Measurements from ENCODE around the gene ENDOG. TPM values are rescaled to one million over a fixed set of nuclear protein-coding genes. Genes with fewer than 3 reads are reported as not detected.
"Not testable (repeated sequence)": the region's sequence is repeated elsewhere in the genome, so short reads cannot be mapped to it uniquely, and the experiment has no call there.

The ENDOG gene
- total RNA-seq, 4 donors from 2014 or later = 9.9 to 53.6 (median 40.5) TPM

- TF ChIP-seq POLR2A (IDR thresholded peaks at IDR 0.05) = no peak
- TF ChIP-seq, protein P1, sequence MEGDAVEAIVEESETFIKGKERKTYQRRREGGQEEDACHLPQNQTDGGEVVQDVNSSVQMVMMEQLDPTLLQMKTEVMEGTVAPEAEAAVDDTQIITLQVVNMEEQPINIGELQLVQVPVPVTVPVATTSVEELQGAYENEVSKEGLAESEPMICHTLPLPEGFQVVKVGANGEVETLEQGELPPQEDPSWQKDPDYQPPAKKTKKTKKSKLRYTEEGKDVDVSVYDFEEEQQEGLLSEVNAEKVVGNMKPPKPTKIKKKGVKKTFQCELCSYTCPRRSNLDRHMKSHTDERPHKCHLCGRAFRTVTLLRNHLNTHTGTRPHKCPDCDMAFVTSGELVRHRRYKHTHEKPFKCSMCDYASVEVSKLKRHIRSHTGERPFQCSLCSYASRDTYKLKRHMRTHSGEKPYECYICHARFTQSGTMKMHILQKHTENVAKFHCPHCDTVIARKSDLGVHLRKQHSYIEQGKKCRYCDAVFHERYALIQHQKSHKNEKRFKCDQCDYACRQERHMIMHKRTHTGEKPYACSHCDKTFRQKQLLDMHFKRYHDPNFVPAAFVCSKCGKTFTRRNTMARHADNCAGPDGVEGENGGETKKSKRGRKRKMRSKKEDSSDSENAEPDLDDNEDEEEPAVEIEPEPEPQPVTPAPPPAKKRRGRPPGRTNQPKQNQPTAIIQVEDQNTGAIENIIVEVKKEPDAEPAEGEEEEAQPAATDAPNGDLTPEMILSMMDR (IDR thresholded peaks at IDR 0.05) = no peak
- no peaks in the 10 kb centered on the region for H3K9me3 ChIP-seq
- peaks cover 0 to 17% (median 5%) of the 10 kb centered on the region in 4 donors for H3K4me1 ChIP-seq
- no peak overlapping the region for H3K27ac ChIP-seq
- DNase-seq = no peak
- peaks cover 0 to 51% (median 0%) of the 10 kb centered on the region in 3 donors for H3K36me3 ChIP-seq
- no peaks in the 10 kb centered on the region for H3K27me3 ChIP-seq
- H3K4me3 ChIP-seq = no peak overlapping the region
Measured at GRCh38 chr9:128790536-128790935, 27.8 kb upstream of the ENDOG start.

- Histone ChIP-seq H3K4me3 (no peak overlapping the region), H3K27ac (no peak overlapping the region), H3K9me3 (no peaks in the 10 kb centered on the region), H3K36me3 (peaks cover 0 to 67% (median 0%) of the 10 kb centered on the region in 3 donors), H3K27me3 (no peaks in the 10 kb centered on the region), H3K4me1 (peaks cover 0 to 12% (median 5%) of the 10 kb centered on the region in 4 donors)
- TF ChIP-seq, protein P1 (IDR thresholded peaks at IDR 0.05) = no peak
- no peak for TF ChIP-seq POLR2A (IDR thresholded peaks at IDR 0.05)
- DNase-seq = no peak
Measured at GRCh38 chr9:128792134-128792533, 26.2 kb upstream of the ENDOG start.

GRCh38 chr9:128792978-128793686 is 25.2 kb upstream of the ENDOG start:
- DNase-seq = no peak
- Histone ChIP-seq H3K4me1 (peaks cover 0 to 7% (median 2%) of the 10 kb centered on the region in 4 donors), H3K27ac (no peak overlapping the region), H3K9me3 (no peaks in the 10 kb centered on the region), H3K4me3 (no peak overlapping the region), H3K27me3 (no peaks in the 10 kb centered on the region), H3K36me3 (peaks cover 0 to 77% (median 0%) of the 10 kb centered on the region in 3 donors)
- TF ChIP-seq, protein P1 (IDR thresholded peaks at IDR 0.05) = no peak
- TF ChIP-seq POLR2A (IDR thresholded peaks at IDR 0.05) = no peak

DNA sequence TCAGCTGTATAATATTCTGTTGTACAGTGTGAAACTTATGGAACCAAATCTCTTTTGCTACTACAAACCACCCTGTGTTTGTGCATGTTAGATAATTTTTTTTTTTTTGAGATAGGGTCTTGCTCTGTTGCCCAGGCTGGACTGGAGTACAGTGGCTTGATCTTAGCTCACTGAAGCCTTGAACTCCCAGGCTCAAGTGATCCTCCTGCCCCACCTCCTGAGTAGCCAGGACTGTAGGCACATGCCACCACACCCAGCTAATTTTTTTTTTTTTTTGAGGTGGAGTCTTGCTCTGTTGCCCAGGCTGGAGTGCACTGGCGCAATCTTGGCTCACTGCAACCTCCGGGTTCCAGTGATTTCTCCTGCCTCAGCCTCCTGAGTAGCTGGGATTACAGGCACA is 23.3 kb upstream of the ENDOG start:
- not testable (repeated sequence) for H3K9me3 ChIP-seq, H3K27ac ChIP-seq, DNase-seq, H3K27me3 ChIP-seq, H3K4me1 ChIP-seq, H3K4me3 ChIP-seq
- H3K36me3 ChIP-seq = peaks cover 0 to 88% (median 0%) of the 10 kb centered on the region in 3 donors

DNA sequence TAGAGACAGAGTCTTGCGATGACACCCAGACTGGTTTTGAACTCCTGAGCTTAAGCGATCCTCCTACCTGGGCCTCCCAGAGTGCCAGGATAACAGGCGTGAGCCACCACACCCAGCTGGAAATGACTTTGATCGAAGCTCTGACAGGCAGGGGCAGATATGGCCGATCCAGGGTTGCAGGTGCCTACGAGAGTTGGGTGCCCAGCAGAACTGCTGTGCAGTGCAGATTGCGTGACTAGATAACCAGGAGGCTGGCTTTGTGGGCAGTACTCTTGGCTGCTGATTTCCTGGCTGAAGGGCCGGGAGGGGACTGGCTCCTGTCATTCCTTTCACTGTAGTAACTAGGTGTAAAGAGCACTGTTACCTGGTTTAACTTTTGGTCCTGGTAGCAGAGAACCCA is 19.4 kb upstream of the ENDOG start:
- TF ChIP-seq POLR2A (IDR thresholded peaks at IDR 0.05) = no peak
- TF ChIP-seq, protein P1 (IDR thresholded peaks at IDR 0.05) = no peak
- Histone ChIP-seq H3K27ac (peak overlapping the region in 1 of 4 donors; percentile 23), H3K4me1 (no peaks in the 10 kb centered on the region), H3K9me3 (no peaks in the 10 kb centered on the region), H3K36me3 (peaks cover 0 to 88% (median 0%) of the 10 kb centered on the region in 3 donors), H3K4me3 (no peak overlapping the region), H3K27me3 (no peaks in the 10 kb centered on the region)
- peak in 1 of 3 donors; percentile 67 for DNase-seq

DNA sequence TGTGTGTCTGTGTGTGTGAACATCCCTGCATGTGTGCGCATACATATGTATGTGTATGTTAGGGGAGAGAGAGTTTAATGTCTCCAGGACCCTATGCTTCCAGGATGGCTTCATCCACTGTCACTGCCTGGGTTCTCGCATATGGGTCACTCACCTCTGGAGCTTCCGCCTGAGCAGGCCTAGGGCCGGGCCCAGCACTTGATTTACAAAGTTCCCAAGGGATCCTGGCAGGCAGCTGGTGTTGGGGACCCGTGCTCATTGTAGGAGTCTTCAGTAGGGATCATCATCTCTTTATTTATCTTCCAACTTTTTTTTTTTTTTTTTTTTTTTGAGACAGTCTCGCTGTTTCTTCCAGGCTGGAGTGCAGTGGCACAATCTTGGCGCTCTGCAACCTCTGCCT is 18.2 kb upstream of the ENDOG start:
- no peak for DNase-seq
- H3K9me3 ChIP-seq = no peaks in the 10 kb centered on the region
- TF ChIP-seq POLR2A (IDR thresholded peaks at IDR 0.05) = no peak
- TF ChIP-seq, protein P1 (IDR thresholded peaks at IDR 0.05) = no peak
- H3K4me1 ChIP-seq = no peaks in the 10 kb centered on the region
- no peaks in the 10 kb centered on the region for H3K27me3 ChIP-seq
- H3K36me3 ChIP-seq = peaks cover 0 to 90% (median 0%) of the 10 kb centered on the region in 3 donors
- no peak overlapping the region for H3K27ac ChIP-seq
- no peak overlapping the region for H3K4me3 ChIP-seq

Measured in Peyer's patch (tissue), 4 donors.